Endothelial cell of umbilical vein (primary cell): ENCODE data around the gene C1QTNF4.

Experiments used
- CTCF ChIP-seq, 2 donors: IDR thresholded peaks; 1 replicate in 1 of 2; 2 replicates in 1 of 2; pipeline ENCODE4 v1.5.1; 2011; ENCODE audit warnings: low read length in 2 of 2, mild to moderate bottlenecking in 2 of 2, moderate library complexity in 2 of 2, control low read depth in 1 of 2, inconsistent platforms in 1 of 2, low read depth in 1 of 2; ENCODE audit not compliant: insufficient read depth in 1 of 2; ENCODE audit errors: extremely low read depth in 1 of 2
- EZH2 ChIP-seq: IDR thresholded peaks from 2 replicates; pipeline ENCODE4 v1.6.1; 2012; ENCODE audit warnings: borderline replicate concordance, low read depth, mild to moderate bottlenecking, moderate library complexity, low read length, inconsistent platforms; ENCODE audit not compliant: severe bottlenecking
- FOS ChIP-seq: IDR thresholded peaks from 2 replicates; pipeline ENCODE4 v1.6.1; 2011; ENCODE audit warnings: mild to moderate bottlenecking, low read length, moderate library complexity, borderline replicate concordance; ENCODE audit not compliant: insufficient read depth
- GATA2 ChIP-seq: IDR thresholded peaks from 2 replicates; pipeline ENCODE4 v1.7.0; 2011; ENCODE audit warnings: low read depth, mild to moderate bottlenecking, moderate library complexity, mixed read lengths, low read length; ENCODE audit not compliant: insufficient read length, insufficient read depth
- MAX ChIP-seq: IDR thresholded peaks from 2 replicates; pipeline ENCODE4 v1.6.1; 2011; ENCODE audit not compliant: insufficient read depth, insufficient read length
- MYC ChIP-seq: IDR thresholded peaks from one replicate; pipeline ENCODE4 v1.6.1; 2011; ENCODE audit warnings: mild to moderate bottlenecking, low read depth, low read length
- POLR2A ChIP-seq: IDR thresholded peaks from 2 replicates; pipeline ENCODE4 v1.6.1; 2012; ENCODE audit warnings: low read depth, mild to moderate bottlenecking, control low read depth, low read length
- POLR2AphosphoS5 ChIP-seq: IDR thresholded peaks from 2 replicates; pipeline ENCODE4 v1.6.1; 2012; ENCODE audit warnings: low read depth, mild to moderate bottlenecking, control low read depth, low read length, moderate library complexity; ENCODE audit not compliant: insufficient read depth

- TF ChIP-seq POLR2A (no peak), CTCF (IDR thresholded peaks at IDR 0.05; ENCODE audit: extremely low read depth in 1 of 2, insufficient read depth in 1 of 2, low read depth in 1 of 2, low read length in 2 of 2) (no peak), MYC (no peak), MAX (no peak), POLR2AphosphoS5 (no peak), EZH2 (no peak), GATA2 (no peak), FOS (no peak)
Observed at GRCh38 chr11:47606731-47607130, 12.5 kb upstream of the C1QTNF4 start.
